ENCODE measurements around the gene GALNT7.

The GALNT7 gene

DNA sequence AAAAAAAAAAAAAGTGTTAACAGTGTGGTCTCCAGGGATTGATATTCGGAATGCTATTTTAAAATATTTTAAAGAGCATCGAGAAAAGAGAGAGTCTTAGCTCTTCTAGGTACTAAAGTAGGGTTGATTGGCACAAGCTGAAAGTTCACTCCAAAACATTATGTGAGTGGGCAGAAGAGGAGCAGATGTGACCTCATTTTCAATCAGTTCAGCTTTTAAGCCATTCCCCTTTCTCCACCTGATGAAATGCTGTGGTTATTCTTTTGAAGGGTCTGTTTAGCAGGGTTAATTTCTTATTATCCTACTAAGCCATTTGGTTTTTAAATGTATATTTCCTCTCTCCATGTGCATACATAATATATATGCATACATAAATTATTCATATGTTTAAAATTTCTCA lies 69.2 kb downstream of the GALNT7 start:
- no peak for DNase-seq

DNA sequence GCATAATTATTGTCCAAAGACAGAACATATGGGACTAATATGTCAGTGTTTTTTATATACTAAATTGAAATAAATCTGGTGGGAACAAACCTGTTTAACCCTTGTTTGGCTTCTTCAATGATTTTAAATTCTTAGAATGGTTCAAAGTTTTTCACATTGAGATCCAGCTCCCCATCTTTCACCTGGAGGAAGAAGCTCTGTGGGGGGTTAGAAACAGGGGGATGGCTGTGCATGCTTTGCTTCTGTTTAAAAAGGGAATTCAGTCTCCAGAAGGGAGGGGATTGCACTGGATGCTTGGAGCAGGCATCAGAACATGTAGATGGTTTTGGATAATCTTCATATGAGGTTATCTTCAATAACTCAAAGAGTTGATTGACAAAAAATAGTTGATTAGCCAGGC lies 72.1 kb downstream of the GALNT7 start:
- no peak for DNase-seq

DNA sequence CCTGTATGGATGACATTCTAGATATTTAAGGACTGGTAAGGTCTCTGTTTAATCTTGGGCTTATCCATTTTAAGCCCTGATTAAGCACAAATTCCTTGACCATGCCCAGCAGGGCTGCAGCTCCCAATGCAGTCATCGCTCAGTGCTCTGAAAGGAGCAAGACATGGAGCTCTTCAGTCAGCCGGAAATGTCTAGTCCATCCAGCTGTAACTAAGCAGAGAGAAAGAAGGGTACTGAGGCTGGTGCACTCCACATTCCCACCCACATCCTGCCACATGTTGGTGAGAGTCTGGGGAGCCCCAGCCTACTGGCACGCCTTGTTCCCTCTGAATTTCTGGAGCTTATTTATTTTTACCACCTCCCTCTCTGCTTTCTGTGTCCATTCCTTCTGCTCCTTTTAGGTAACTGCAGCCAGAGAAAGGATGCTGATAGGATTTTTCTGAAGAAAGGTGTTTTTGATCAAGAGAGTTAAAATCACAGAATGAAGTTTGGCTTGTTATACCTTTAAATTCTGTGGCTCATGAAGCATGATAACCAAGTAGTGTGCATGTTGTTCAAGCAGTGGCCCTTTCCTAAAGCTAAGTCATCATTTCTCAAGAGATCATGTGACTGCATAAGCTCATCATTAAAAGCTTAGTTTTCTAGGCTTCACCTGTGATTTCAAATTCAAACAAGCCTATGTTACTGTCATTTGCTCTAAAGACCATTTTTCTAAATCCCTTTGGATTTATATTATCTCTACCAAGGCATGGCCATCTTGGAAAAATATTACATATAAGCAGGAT lies 74.0 kb downstream of the GALNT7 start:
- DNase-seq: no peak

DNA sequence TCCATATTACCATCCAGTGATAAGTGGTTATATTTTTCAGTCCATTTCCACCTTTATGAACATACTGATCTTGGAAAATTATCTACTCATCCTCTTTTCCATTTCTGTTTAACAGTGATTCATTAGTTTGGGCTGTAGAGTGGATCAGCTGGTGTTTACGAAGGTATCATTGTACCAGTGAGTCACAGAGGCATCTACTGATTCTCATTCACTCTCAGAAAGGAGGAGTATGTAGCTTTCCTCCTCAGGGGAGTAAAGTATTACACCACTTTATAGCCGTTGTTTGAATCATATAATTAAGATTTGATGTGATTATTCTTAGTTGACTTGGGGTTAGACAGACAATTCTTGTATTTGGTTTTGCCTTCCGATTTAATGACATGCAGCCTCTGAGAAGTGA lies 74.7 kb downstream of the GALNT7 start:
- DNase-seq: peak; percentile 76

DNA sequence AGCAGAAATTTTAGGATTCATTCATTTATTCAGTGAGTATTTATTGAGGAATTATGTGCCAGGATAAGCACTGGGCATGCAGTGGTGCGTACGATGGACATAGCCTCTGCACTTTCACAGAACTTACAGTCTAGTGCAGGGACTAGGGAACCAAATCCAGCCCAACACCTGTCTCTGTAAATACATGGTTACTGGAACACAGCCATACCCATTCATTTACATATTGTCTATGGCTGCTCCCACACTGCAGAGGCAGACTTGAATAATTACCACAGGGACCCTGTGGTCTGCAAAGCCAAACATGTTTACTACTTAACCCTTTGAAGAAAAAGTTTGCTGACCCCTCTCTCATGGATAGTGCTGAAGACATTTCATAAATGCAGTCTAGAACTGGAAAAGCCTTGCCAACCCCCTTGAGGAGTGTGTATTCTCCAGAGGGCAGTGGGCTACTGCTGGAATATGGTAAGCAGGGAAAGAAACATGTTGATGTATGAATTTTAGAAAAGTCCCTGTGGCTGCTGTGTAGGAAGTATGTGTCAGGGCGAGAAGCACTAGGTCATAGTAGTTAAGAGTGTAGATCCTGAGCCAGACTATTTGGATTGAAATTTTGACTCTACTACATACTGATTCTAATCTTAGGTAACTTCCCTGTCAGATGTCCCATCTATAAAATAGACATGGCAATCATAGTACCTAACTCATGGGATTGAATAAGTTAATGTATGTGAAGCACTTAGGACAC lies 75.5 kb downstream of the GALNT7 start:
- no peak for DNase-seq

DNA sequence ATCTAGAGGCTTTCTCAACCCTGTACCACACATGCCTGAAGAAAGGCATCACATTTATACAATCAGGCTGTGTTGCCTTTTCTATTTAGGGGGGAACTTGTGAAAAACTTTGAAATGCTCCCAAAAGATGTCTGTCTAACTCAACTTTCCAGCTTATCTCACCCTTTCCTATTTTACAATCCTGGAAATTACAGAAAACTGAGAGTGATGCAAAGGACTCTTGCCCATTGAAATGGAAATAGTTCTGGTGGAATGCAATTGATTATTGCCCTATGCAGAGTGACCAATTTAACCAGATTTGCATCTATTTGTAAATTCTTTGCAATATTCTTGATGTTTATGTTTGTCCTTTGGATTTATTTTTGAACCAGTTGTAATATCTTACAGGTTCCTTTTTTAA lies 77.3 kb downstream of the GALNT7 start:
- DNase-seq: no peak

DNA sequence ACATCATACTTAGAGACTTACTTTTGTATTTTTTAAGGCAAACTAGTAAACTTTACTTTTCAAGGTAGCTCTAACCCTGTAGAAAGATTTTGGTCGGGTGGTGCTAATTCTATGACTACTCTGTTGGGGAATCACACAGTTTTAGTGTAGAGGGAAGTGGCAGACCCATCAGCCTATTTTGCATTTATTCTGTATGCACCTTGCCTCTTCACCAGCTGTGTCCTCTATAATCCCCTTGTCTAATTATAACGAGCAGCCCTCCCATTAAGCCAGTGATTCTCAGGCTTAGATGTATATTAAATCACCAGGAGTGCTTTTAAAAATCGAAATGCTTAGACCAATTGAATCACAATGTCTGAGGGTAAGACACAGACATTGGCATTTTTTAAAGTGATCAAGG lies 78.1 kb downstream of the GALNT7 start:
- DNase-seq: no peak

DNA sequence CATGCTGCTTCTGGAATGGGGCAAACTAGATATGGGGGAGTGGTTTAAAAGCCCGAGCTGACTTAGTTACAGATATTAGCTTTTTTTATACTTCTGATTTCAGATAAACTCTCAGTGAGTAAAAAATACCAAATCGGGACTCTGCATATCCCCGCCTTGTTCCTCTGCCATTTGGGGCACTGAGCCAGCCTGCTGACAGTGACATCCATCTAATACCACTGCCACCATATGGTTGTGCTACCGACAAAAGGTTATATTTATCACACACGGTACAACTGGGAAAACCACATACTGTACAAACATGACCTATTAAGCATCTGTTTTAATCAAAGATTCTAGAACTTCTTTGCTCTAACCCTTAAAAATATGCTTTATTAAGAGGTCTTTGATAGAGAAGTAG lies 78.7 kb downstream of the GALNT7 start:
- DNase-seq: no peak

DNA sequence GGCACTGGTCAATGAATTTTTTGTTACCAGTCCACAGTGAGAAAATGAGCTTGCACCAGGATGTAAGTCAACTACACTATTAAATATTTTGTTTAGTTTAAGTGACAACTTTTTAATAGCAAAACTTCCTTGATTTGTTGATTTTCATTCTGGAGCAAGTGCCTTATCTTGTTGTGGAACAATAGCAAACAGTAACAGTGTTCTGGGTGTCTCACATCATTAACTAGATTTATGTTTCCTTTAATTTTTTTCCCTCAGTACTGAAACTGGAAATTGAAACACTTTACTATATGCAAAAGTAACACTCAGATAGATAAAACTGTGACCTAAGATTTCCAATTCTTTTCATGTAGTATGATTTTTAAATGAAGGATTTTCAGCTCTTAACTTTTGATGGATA lies 80.1 kb downstream of the GALNT7 start:
- DNase-seq: no peak

DNA sequence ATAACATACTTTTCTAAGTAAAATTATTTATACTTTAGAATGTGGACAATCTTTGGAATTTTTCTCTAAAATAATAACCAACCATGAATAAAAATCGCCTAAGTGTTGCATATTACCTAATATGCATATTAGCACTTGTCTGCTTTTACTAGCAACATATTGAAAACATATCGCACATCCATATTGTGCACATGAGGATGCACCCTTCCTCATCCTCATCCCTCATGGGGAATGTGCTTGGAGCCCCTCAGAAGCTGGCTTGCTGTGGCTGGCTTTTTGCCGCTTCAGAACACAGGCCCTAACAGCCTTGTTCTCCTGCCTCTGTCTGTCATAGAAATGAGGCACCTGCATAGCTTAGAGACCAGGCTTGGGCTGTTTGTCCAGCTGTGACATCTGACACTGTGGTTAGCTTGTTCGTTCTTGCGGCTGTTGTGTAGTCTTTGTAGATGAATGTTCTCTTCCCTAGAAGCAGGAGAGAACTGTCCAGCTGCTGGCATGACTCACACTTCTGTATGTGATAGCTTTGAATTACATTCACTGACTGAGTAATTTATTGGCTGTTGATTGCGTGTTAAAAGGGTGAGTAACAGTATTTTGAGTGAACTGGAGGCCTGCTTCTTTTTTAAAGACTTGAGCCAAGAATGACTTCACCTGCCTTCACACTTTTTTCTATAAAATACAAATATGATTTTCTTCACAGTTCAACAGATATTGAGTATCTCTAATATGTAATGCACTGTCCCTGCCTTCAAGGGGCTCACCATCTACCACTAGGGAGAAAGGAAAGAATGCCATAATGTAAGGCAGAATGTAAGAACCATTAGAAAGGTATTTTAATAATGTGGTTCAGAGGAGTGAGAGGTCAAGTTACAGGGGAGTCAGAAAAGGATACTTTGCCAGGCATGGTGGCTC lies 83.7 kb downstream of the GALNT7 start:
- DNase-seq: peak; percentile 97

DNA sequence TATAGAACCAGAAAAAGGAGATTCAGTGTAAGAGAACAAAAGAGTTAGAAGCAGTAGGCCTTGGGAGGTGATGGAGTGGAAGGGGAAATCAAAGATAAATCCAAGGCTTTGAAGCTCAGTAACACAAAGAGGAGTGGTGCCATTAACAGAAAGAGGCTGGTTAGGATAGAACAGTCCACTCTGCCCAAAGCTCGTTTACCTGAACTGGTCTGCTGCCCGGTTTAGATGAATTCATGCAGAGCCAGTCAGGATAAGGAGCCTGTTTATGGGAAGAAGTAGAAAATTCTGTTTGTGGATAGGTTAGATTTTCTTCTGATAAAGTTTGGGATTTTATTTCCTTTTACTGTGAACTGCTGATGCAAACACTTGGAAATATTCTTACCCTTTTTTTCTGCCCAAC lies 85.0 kb downstream of the GALNT7 start:
- DNase-seq: no peak

DNA sequence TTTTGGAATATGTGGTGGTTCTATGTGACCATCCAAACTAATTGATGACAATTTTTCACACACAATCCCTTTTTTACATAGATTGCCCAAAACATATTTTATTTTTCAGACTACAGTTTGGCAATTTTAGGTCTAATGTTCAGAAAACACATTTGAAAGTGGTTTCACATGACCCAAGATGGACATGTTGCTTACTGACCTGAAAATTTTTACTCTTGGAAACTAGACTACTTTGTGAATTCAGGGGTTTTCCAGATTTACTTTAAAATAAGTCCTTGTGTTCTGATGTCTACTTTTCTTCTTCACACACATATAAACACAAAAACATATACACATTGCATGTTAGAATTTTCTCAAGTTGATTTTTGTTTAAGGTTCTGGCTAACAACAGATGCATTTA lies 86.0 kb downstream of the GALNT7 start:
- DNase-seq: no peak

DNA sequence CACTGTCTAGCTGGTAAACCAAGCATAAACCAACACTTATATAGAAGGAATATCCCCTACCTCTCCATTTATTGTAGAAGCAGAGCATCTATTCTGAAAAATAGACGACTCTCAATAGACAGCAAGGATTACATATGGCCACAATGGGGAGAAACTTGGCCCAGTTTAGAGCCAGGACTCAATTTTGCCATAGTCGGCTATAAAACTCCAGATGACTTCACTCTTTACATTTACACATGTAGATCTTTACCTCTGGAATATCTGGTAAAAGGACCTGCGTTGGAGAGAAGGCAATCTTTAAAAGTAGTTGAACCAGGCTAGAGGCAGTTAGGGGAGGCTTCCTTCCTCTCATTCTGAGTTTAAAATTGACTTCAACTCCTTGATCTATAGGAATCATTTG lies 88.2 kb downstream of the GALNT7 start:
- DNase-seq: no peak

DNA sequence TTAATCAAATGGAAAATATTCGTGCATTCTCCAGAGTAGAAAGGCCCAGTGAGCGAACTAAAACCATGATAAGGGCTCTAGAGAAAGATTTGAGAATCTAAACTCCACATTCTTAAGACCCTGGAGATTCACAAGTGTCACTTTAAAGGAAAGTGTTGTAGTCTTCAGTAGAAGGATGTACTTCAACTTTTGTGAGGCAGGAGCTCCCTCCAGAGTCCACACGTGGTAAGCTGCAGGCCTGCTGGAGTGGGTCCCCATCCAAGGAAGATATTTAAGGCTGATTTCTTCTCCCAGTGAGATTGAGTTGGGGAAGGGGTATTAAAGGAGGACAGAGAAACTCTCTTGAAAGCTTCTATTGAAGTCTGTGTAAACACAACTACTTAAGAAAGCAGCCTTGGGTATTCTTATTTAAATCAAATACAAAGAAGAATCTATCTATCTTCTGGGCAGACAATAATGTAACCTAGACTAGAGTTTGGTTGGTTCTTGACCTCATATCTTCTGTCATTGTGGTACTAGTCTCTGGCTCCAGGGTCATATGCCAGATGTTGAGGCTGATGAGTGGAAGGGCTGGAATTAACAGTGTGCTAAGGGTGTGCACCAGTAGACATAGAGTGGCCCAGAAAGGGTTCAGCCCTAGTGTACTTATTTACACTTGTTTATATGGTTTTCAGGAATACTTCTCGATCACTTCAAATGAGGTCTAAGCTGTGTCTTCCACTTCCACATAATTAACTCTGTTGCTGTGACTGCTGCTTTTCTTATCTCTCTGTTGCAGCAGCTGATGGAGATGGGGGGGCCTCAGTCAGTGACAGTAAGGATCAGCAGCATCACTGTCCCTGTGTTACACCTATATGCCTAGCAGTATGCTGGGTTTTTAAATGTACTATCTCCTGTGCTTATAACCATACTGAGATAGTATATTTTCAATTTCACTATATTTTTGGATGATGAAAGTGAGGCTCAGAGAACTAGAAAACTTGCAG lies 89.4 kb downstream of the GALNT7 start:
- DNase-seq: peak; percentile 18

DNA sequence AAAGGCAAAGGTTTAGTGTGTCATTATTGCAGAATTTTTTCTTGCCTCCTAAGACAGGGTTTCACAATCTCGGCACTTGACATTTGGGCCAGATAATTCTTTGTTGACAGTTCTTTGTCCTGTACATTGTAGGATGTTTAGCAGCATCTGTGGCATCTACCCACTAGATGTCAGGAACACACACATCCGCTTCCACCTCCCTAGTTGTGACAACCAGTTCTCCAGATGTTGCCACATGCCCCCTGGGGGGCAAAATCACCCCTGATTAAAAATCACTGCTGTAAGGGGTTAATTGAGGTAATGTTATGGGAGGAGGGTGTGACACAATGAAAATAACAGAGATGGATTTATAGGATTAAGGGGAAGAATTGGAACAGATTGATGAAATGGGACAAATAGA lies 90.3 kb downstream of the GALNT7 start:
- no peak for DNase-seq

DNA sequence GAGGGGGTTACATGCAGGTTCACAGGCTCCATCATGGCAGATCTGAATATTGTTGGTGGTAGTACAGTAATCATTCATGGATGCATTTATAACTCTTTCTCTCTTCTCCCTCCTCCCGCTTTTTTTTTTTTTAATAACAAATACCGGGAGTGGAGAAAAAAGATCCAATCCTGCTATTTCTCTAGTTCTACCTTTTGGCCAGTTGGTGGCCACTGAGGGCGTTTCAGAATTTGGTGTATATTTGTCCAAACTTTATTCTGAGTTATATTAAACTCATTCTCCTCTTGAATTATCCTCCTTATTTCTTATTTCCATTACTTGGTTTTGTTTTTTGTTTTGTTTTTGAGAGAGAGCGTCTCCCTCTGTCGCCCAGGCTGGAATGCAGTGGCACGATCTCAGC lies 90.7 kb downstream of the GALNT7 start:
- no peak for DNase-seq

DNA sequence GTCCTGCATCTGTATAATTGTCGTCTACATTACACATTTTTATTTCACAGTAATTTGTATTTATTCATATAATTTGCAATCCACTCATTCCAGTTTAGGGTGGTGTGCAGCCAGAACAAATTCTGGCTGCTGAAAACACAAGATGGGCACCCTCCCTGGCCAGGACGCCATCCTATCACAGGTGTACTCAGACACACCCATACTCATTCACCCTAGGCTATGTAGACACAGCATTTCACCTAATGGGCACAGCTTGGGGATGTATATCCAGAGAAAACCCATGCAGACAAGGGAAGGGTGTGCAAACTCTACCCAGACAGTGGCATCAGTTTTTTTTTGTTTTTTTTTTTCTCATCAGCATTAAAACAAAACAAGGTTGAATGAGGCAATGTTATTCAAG lies 92.4 kb downstream of the GALNT7 start:
- DNase-seq: no peak

DNA sequence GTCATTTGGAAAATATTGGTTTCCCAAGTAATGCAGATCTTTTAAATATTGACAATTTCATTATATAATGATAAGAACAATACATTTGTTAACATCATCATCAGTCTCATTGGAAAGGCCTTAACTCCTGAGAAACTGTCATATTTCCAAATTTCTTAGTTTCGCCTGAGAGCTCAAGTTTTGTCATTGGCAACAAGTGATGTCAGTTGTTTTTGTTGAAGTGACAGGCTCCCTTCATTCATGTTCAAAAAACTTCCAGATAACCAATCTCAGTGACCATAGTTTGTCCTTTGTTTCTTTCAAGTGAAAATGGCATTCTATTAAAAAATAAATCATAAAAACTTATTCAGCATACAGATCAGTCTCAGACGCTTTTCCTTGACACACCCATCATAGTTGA lies 93.8 kb downstream of the GALNT7 start:
- no peak for DNase-seq

DNA sequence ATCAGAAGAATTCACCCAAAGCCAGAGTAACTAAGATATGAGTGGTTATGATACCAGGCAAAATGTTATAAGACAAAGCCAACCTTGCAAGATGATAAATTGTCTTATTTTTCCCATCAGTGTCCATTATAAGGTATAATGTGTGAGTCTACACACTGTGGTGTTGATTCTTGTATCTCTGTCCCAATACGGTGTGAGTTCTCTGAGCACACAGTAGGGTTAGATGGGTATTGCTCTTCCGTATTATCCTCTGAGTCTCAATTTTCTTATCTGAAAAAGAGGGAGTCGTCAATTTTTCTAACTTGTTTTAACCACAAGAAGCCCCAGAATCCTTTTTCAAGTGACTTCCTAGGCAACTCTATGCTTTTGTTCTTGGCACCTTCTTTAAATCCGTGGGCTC lies 95.6 kb downstream of the GALNT7 start:
- DNase-seq: no peak

DNA sequence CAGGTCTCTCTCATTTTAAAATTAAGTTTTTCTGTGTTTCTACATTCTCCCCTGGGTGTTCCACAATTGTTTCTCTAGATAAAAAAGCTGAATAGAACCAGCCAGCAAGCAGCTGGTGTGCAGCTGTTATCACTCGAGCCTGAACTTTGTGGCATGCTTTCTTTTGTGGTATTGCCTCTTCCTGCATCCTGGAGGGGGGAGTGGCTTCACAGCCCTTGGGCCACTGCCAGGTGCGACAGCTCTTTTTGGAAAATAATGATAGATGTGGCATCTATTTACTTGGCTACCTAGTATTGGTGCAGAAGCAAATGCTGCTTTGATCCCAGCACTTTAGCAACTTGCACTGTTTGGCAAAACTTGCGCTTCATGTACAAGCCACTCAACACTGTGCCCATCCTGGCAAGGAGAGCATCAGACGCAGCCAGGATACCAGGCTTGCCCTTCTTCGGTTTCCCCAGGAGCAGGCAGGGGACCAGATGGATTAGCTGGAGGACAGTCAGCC lies 96.1 kb downstream of the GALNT7 start:
- DNase-seq: peak; percentile 12

DNA sequence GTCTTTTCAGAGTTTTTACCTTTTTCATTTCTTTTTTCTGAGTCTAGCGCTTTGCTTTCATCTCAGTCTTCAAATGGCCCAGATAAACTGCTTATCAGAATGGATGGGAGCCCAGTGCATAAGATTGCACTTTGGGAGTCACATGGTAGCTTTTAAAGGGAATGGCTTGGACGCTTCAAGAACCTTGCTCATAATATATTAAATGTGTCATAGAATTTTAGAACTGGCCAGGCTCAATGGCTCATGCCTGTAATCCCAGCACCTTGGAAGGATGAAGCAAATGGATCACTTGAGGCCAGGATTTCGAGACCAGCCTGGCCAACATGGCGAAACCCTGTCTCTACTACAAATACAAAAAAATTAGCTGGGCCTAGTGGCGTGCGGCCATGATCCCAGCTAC lies 97.1 kb downstream of the GALNT7 start:
- DNase-seq: no peak

DNA sequence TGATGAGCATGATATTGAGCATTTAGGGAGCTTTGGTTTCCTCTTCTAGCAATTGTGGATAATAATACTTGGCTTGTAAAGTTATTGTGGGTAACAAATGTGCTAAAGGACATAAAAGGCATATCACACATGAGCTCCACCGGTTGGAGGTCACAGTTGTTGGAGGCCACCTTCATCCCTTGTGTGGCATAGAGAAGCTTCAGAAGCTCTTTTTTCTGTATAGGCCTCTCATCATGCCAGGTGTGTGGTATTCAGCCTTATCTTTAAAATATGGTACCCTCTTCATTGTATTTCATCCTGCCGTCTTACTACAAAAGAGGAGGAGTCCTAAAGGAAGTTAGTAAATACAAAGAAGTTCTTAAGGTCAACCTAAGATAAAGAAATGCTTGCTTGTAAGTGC lies 99.1 kb downstream of the GALNT7 start:
- DNase-seq: no peak
